ENCODE measurements around the gene SLC25A52. TPM values are rescaled to one million over a fixed set of nuclear protein-coding genes. Genes with fewer than 3 reads are reported as not detected.
"Not testable (repeated sequence)": the region's sequence is repeated elsewhere in the genome, so short reads cannot be mapped to it uniquely, and the experiment has no call there.

The SLC25A52 gene
- total RNA-seq = under 0.01 TPM in 1 of 2 replicates, not detected in the other

GRCh38 chr18:31760695-31761094 lies at the start of gene SLC25A52:
TSS of gene SLC25A52 (minus strand) at chr18:31760880. CDS start at chr18:31760661, 219 bp downstream.
- no peak for TF ChIP-seq CTCF (IDR thresholded peaks at IDR 0.05; ENCODE audit: insufficient read depth, low read depth, low read length)
- no peak for DNase-seq (ENCODE audit: low read depth)
- no peak within 1 kb of the TSS for H3K4me3 ChIP-seq (ENCODE audit: low read depth, low read length)

GRCh38 chr18:31809049-31809448 lies 48.4 kb upstream of the SLC25A52 start:
- not testable (repeated sequence) for H3K4me3 ChIP-seq (ENCODE audit: low read depth, low read length); DNase-seq (ENCODE audit: low read depth)

- DNase-seq (ENCODE audit: low read depth) = no peak
- TF ChIP-seq CTCF (IDR thresholded peaks at IDR 0.05; ENCODE audit: insufficient read depth, low read depth, low read length) = no peak
- no peak overlapping the region for H3K4me3 ChIP-seq (ENCODE audit: low read depth, low read length)
Measured at GRCh38 chr18:31801078-31801477, 40.4 kb upstream of the SLC25A52 start.

- not testable (repeated sequence) for H3K4me3 ChIP-seq (ENCODE audit: low read depth, low read length); DNase-seq (ENCODE audit: low read depth)
Measured at GRCh38 chr18:31799257-31799656, 38.6 kb upstream of the SLC25A52 start.

- DNase-seq (ENCODE audit: low read depth) = no peak
- no peak overlapping the region for H3K4me3 ChIP-seq (ENCODE audit: low read depth, low read length)
- no peak for TF ChIP-seq CTCF (IDR thresholded peaks at IDR 0.05; ENCODE audit: insufficient read depth, low read depth, low read length)
Measured at GRCh38 chr18:31798399-31798798, 37.7 kb upstream of the SLC25A52 start.

GRCh38 chr18:31795747-31796146 lies 35.1 kb upstream of the SLC25A52 start:
- no peak for DNase-seq (ENCODE audit: low read depth)
- no peak for TF ChIP-seq CTCF (IDR thresholded peaks at IDR 0.05; ENCODE audit: insufficient read depth, low read depth, low read length)
- H3K4me3 ChIP-seq (ENCODE audit: low read depth, low read length) = no peak overlapping the region

GRCh38 chr18:31793531-31793930 lies 32.9 kb upstream of the SLC25A52 start:
- TF ChIP-seq CTCF (IDR thresholded peaks at IDR 0.05; ENCODE audit: insufficient read depth, low read depth, low read length) = no peak
- DNase-seq (ENCODE audit: low read depth) = no peak
- no peak overlapping the region for H3K4me3 ChIP-seq (ENCODE audit: low read depth, low read length)

GRCh38 chr18:31792580-31792911 lies 31.9 kb upstream of the SLC25A52 start:
- DNase-seq (ENCODE audit: low read depth) = no peak
- TF ChIP-seq CTCF (IDR thresholded peaks at IDR 0.05; ENCODE audit: insufficient read depth, low read depth, low read length) = no peak
- no peak overlapping the region for H3K4me3 ChIP-seq (ENCODE audit: low read depth, low read length)
